Liver (tissue), 9 donors: ENCODE data around the gene SLC7A14. TPM values are rescaled to one million over a fixed set of nuclear protein-coding genes. Genes with fewer than 3 reads are reported as not detected.
A peak's percentile ranks its signal among the peaks of the same experiment; 100 is the strongest.

Source experiments
- DNase-seq: peaks from one replicate; pipeline ENCODE4 v3.0.0-alpha.2; 2017; ENCODE audit warnings: low spot score
- H3K27ac ChIP-seq, 2 donors: one replicate each; pipeline ENCODE4 v1.7.0; 2013; ENCODE audit warnings: inconsistent platforms in 2 of 2, low read length in 2 of 2, control low read depth in 1 of 2, low read depth in 1 of 2, mild to moderate bottlenecking in 1 of 2
- H3K27me3 ChIP-seq, 4 donors: one replicate each; pipeline versions ENCODE4 v1.6.1 to v1.7.0; 2013; ENCODE audit warnings: low read length in 3 of 4, inconsistent platforms in 1 of 4, mild to moderate bottlenecking in 1 of 4, moderate library complexity in 1 of 4; ENCODE audit not compliant: control insufficient read depth in 4 of 4, insufficient read depth in 4 of 4
- H3K36me3 ChIP-seq, 4 donors: one replicate each; pipeline versions ENCODE4 v1.6.1 to v1.7.0; 2013; ENCODE audit warnings: low read length in 3 of 4, mild to moderate bottlenecking in 3 of 4, low read depth in 1 of 4, moderate library complexity in 1 of 4; ENCODE audit not compliant: control insufficient read depth in 4 of 4, insufficient read depth in 3 of 4
- H3K4me1 ChIP-seq, 4 donors: one replicate each; pipeline versions ENCODE4 v1.6.1 to v1.7.0; 2013; ENCODE audit warnings: low read length in 3 of 4, mild to moderate bottlenecking in 3 of 4, moderate library complexity in 1 of 4; ENCODE audit not compliant: control insufficient read depth in 4 of 4, insufficient read depth in 4 of 4
- H3K4me3 ChIP-seq, 3 donors: one replicate each; pipeline versions ENCODE4 v1.6.1 to v1.7.0; 2013; ENCODE audit warnings: low read length in 3 of 3, control low read depth in 1 of 3, low read depth in 1 of 3, mild to moderate bottlenecking in 1 of 3
- H3K9ac ChIP-seq, 2 donors: one replicate each; pipeline ENCODE4 v1.7.0; 2013; ENCODE audit warnings: low read length in 2 of 2, mild to moderate bottlenecking in 2 of 2, moderate library complexity in 2 of 2, control low read depth in 1 of 2, low read depth in 1 of 2
- H3K9me3 ChIP-seq, 4 donors: one replicate each; pipeline versions ENCODE4 v1.6.1 to v1.7.0; 2013; ENCODE audit warnings: low read length in 3 of 4; ENCODE audit not compliant: control insufficient read depth in 4 of 4
- ATF3 ChIP-seq: IDR thresholded peaks from 2 replicates; pipeline ENCODE4 v1.6.1; 2016; ENCODE audit warnings: antibody characterized with exemption
- EGR1 ChIP-seq, 2 donors: IDR thresholded peaks; 2 replicates each; pipeline ENCODE4 v1.6.1; 2016 to 2018; ENCODE audit warnings: antibody characterized with exemption in 2 of 2, low read depth in 2 of 2
- FOXA2 ChIP-seq: IDR thresholded peaks from 2 replicates; pipeline ENCODE4 v1.6.1; 2016; ENCODE audit warnings: antibody characterized with exemption
- JUND ChIP-seq, 2 donors: IDR thresholded peaks; 2 replicates each; pipeline ENCODE4 v1.6.1; 2016; ENCODE audit warnings: antibody characterized with exemption in 2 of 2
- NR2F2 ChIP-seq: IDR thresholded peaks from 2 replicates; pipeline ENCODE4 v1.6.1; 2016; ENCODE audit warnings: antibody characterized with exemption
- RAD21 ChIP-seq, 2 donors: IDR thresholded peaks; 2 replicates each; pipeline ENCODE4 v1.6.1; 2016; ENCODE audit warnings: antibody characterized with exemption in 2 of 2, mild to moderate bottlenecking in 2 of 2
- REST ChIP-seq: IDR thresholded peaks from 2 replicates; pipeline ENCODE4 v1.6.1; 2016; ENCODE audit warnings: antibody characterized with exemption, mild to moderate bottlenecking
- RXRA ChIP-seq, 2 donors: IDR thresholded peaks; 2 replicates each; pipeline ENCODE4 v1.6.1; 2017 to 2018; ENCODE audit warnings: antibody characterized with exemption in 2 of 2, mild to moderate bottlenecking in 1 of 2
- SP1 ChIP-seq: IDR thresholded peaks from 2 replicates; pipeline ENCODE4 v1.6.1; 2018; ENCODE audit warnings: antibody characterized with exemption, mild to moderate bottlenecking
- TAF1 ChIP-seq: conservative IDR thresholded peaks from 2 replicates; pipeline ENCODE4 v1.6.1; 2016; ENCODE audit warnings: antibody characterized with exemption, mild to moderate bottlenecking
- YY1 ChIP-seq: IDR thresholded peaks from 2 replicates; pipeline ENCODE4 v1.6.1; 2016; ENCODE audit warnings: antibody characterized with exemption, mild to moderate bottlenecking
- ZBTB33 ChIP-seq: IDR thresholded peaks from 2 replicates; pipeline ENCODE4 v1.6.1; 2016; ENCODE audit warnings: antibody characterized with exemption
- WGBS: extraction: QIAGEN DNeasy Blood & Tissue Kit; methylation state at CpG from one replicate; pipeline ENCODE4 v1.1.7; 2013; 5-methylcytosine and 5-hydroxymethylcytosine counted together
- polyA plus RNA-seq, 2 donors: library from polyadenylated mRNA; stranded (reverse) in 1 of 2; unstranded in 1 of 2; fragments of 200-250 nt in 1 of 2; fragments of >200 nt in 1 of 2; fragmentation: Nextera tagmentation in 1 of 2; extraction: Ambion mirVana in 1 of 2; gene quantifications; one replicate each; pipeline versions ENCODE4 v1.2.1 to v1.2.3, GENCODE V29; 2013 to 2015
- total RNA-seq, 2 donors: library from RNA; depleted of rRNA; stranded (reverse); fragments of >200 nt; gene quantifications; one replicate each; pipeline ENCODE4 v1.2.3, GENCODE V29; 2014
- donor health status: healthy.
- donor health status: healthy.
- donor health status: healthy.
- donor health status: healthy.
- donor health status: healthy.

SLC7A14 gene
- total and polyA plus RNA-seq, 4 donors, result under 0.01 to 0.01 (median under 0.01) TPM; not detected in 1

GRCh38 chr3:170605490-170605889 lies 19.6 kb upstream of the SLC7A14 start:
- Histone ChIP-seq H3K27ac (no peak overlapping the region), H3K4me1 (no peaks in the 10 kb centered on the region), H3K9me3 (no peaks in the 10 kb centered on the region), H3K4me3 (no peak overlapping the region), H3K9ac (no peak overlapping the region), H3K36me3 (no peaks in the 10 kb centered on the region), H3K27me3 (no peaks in the 10 kb centered on the region)
- TF ChIP-seq FOXA2 (no peak), NR2F2 (no peak)
- DNase-seq, result no peak

GRCh38 chr3:170603770-170604510 lies 18.1 kb upstream of the SLC7A14 start:
- Histone ChIP-seq H3K27ac (no peak overlapping the region), H3K9me3 (no peaks in the 10 kb centered on the region), H3K27me3 (no peaks in the 10 kb centered on the region), H3K9ac (no peak overlapping the region), H3K4me1 (peaks cover 0 to 3% (median 1%) of the 10 kb centered on the region in 4 donors), H3K4me3 (no peak overlapping the region), H3K36me3 (no peaks in the 10 kb centered on the region)
- TF ChIP-seq SP1 (no peak), YY1 (no peak), REST (peak; percentile 93), RXRA (IDR thresholded peaks at IDR 0.05) (no peak), JUND (IDR thresholded peaks at IDR 0.05) (no peak), ATF3 (no peak), RAD21 (IDR thresholded peaks at IDR 0.05) (no peak)
- WGBS, result 50% methylated on average over 5 of the region's 5 CpGs
- DNase-seq, result no peak

GRCh38 chr3:170602556-170602955 lies 16.7 kb upstream of the SLC7A14 start:
- H3K27me3 ChIP-seq, result no peaks in the 10 kb centered on the region
- TF ChIP-seq TAF1 (no peak), ZBTB33 (no peak), RXRA (IDR thresholded peaks at IDR 0.05) (no peak), RAD21 (IDR thresholded peaks at IDR 0.05) (no peak), NR2F2 (no peak), FOXA2 (no peak), SP1 (no peak), YY1 (no peak), EGR1 (IDR thresholded peaks at IDR 0.05; ENCODE audit: low read depth in 2 of 2) (no peak)
- peaks cover 0 to 11% (median 7%) of the 10 kb centered on the region in 4 donors for H3K4me1 ChIP-seq
- H3K9ac ChIP-seq, result no peak overlapping the region
- no peaks in the 10 kb centered on the region for H3K9me3 ChIP-seq
- DNase-seq, result no peak
- WGBS, result 96% methylated on average over 1 of the region's 1 CpG
- no peak overlapping the region for H3K27ac ChIP-seq
- H3K4me3 ChIP-seq, result no peak overlapping the region
- H3K36me3 ChIP-seq, result no peaks in the 10 kb centered on the region
